ENCODE data around the gene ITPKB. TPM values are rescaled to one million over a fixed set of nuclear protein-coding genes. Genes with fewer than 3 reads are reported as not detected.

Gene ITPKB
- total and polyA plus RNA-seq, 2 experiments from 2014 or later = 0.31 to 5.2 TPM

DNA sequence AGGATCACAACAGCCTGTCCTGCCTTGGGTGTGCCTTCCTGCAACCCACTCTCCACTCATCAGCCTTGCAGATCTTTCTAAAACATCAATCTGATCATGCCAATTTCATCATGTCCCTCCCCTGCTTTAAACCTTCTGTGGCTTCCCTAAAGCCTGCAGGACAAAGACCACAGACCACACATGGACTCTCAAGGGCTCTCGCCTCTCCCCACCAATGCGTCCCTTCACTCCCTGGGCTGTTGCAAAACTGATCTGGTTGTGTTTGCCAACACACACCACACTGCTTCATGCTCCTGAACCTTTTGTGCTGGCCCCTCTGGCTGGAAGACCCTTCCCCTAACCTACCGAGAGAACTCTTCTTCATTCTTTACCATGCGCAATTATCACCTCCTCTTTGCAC, 72.4 kb downstream of the ITPKB start:
- H3K36me3 Mint-ChIP-seq (ENCODE audit: low read depth) = no peaks in the 10 kb centered on the region
- H3K27ac Mint-ChIP-seq = peak overlapping the region; percentile 27; the same call in 1 of the 2 replicates
- Histone ChIP-seq H4K20me1 (replicated peaks; ENCODE audit: insufficient read depth) (no peaks in the 10 kb centered on the region), H3K4me3 (no peak overlapping the region), H3K4me2 (no peak overlapping the region), H3K79me2 (replicated peaks; ENCODE audit: insufficient read depth) (no peaks in the 10 kb centered on the region), H2AFZ (no peak overlapping the region), H3K9me2 (ENCODE audit: insufficient read depth) (no peaks in the 10 kb centered on the region), H3K27me3 (ENCODE audit: insufficient read depth) (no peaks in the 10 kb centered on the region), H3F3A (replicated peaks; ENCODE audit: low read depth) (no peaks in the 10 kb centered on the region), H3K27ac (ENCODE audit: low read depth) (no peak overlapping the region), H3K36me3 (ENCODE audit: insufficient read depth) (no peaks in the 10 kb centered on the region), H3K4me1 (ENCODE audit: insufficient read depth) (peaks cover 22% of the 10 kb centered on the region)
- ATAC-seq (no peak), DNase-seq (ENCODE audit: low spot score) (no peak)
- TF ChIP-seq ZNF331 (CRISPR knock-in tag; IDR thresholded peaks at IDR 0.05; ENCODE audit: low read depth) = no peak
- TF ChIP-seq ZNF114 (CRISPR knock-in tag; IDR thresholded peaks at IDR 0.05) = no peak
- no peak for TF ChIP-seq NANOG (IDR thresholded peaks at IDR 0.05; ENCODE audit: borderline replicate concordance)
- no peak for TF ChIP-seq EZH2 (IDR thresholded peaks at IDR 0.05; ENCODE audit: low read depth, unreplicated experiment)
- TF ChIP-seq, protein P1, sequence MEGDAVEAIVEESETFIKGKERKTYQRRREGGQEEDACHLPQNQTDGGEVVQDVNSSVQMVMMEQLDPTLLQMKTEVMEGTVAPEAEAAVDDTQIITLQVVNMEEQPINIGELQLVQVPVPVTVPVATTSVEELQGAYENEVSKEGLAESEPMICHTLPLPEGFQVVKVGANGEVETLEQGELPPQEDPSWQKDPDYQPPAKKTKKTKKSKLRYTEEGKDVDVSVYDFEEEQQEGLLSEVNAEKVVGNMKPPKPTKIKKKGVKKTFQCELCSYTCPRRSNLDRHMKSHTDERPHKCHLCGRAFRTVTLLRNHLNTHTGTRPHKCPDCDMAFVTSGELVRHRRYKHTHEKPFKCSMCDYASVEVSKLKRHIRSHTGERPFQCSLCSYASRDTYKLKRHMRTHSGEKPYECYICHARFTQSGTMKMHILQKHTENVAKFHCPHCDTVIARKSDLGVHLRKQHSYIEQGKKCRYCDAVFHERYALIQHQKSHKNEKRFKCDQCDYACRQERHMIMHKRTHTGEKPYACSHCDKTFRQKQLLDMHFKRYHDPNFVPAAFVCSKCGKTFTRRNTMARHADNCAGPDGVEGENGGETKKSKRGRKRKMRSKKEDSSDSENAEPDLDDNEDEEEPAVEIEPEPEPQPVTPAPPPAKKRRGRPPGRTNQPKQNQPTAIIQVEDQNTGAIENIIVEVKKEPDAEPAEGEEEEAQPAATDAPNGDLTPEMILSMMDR (conservative IDR thresholded peaks at IDR 0.05; ENCODE audit: low read depth in 2 of 2) = no peak
- no peak for TF ChIP-seq JUNB (IDR thresholded peaks at IDR 0.05; ENCODE audit: unreplicated experiment)
- TF ChIP-seq, protein P2, sequence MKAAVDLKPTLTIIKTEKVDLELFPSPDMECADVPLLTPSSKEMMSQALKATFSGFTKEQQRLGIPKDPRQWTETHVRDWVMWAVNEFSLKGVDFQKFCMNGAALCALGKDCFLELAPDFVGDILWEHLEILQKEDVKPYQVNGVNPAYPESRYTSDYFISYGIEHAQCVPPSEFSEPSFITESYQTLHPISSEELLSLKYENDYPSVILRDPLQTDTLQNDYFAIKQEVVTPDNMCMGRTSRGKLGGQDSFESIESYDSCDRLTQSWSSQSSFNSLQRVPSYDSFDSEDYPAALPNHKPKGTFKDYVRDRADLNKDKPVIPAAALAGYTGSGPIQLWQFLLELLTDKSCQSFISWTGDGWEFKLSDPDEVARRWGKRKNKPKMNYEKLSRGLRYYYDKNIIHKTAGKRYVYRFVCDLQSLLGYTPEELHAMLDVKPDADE (IDR thresholded peaks at IDR 0.05) = no peak
- no peak for TF ChIP-seq POLR2AphosphoS5 (IDR thresholded peaks at IDR 0.05; ENCODE audit: low read depth)
- TF ChIP-seq, protein P3, sequence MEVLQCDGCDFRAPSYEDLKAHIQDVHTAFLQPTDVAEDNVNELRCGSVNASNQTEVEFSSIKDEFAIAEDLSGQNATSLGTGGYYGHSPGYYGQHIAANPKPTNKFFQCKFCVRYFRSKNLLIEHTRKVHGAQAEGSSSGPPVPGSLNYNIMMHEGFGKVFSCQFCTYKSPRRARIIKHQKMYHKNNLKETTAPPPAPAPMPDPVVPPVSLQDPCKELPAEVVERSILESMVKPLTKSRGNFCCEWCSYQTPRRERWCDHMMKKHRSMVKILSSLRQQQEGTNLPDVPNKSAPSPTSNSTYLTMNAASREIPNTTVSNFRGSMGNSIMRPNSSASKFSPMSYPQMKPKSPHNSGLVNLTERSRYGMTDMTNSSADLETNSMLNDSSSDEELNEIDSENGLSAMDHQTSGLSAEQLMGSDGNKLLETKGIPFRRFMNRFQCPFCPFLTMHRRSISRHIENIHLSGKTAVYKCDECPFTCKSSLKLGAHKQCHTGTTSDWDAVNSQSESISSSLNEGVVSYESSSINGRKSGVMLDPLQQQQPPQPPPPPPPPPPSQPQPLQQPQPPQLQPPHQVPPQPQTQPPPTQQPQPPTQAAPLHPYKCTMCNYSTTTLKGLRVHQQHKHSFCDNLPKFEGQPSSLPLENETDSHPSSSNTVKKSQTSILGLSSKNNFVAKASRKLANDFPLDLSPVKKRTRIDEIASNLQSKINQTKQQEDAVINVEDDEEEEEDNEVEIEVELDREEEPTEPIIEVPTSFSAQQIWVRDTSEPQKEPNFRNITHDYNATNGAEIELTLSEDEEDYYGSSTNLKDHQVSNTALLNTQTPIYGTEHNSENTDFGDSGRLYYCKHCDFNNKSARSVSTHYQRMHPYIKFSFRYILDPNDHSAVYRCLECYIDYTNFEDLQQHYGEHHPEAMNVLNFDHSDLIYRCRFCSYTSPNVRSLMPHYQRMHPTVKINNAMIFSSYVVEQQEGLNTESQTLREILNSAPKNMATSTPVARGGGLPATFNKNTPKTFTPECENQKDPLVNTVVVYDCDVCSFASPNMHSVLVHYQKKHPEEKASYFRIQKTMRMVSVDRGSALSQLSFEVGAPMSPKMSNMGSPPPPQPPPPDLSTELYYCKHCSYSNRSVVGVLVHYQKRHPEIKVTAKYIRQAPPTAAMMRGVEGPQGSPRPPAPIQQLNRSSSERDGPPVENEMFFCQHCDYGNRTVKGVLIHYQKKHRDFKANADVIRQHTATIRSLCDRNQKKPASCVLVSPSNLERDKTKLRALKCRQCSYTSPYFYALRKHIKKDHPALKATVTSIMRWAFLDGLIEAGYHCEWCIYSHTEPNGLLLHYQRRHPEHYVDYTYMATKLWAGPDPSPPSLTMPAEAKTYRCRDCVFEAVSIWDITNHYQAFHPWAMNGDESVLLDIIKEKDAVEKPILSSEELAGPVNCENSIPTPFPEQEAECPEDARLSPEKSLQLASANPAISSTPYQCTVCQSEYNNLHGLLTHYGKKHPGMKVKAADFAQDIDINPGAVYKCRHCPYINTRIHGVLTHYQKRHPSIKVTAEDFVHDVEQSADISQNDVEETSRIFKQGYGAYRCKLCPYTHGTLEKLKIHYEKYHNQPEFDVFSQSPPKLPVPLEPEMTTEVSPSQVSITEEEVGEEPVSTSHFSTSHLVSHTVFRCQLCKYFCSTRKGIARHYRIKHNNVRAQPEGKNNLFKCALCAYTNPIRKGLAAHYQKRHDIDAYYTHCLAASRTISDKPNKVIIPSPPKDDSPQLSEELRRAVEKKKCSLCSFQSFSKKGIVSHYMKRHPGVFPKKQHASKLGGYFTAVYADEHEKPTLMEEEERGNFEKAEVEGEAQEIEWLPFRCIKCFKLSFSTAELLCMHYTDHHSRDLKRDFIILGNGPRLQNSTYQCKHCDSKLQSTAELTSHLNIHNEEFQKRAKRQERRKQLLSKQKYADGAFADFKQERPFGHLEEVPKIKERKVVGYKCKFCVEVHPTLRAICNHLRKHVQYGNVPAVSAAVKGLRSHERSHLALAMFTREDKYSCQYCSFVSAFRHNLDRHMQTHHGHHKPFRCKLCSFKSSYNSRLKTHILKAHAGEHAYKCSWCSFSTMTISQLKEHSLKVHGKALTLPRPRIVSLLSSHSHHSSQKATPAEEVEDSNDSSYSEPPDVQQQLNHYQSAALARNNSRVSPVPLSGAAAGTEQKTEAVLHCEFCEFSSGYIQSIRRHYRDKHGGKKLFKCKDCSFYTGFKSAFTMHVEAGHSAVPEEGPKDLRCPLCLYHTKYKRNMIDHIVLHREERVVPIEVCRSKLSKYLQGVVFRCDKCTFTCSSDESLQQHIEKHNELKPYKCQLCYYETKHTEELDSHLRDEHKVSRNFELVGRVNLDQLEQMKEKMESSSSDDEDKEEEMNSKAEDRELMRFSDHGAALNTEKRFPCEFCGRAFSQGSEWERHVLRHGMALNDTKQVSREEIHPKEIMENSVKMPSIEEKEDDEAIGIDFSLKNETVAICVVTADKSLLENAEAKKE (CRISPR knock-in tag; IDR thresholded peaks at IDR 0.05) = no peak
- TF ChIP-seq EZH2phosphoT487 (IDR thresholded peaks at IDR 0.05; ENCODE audit: unreplicated experiment) = no peak
- TF ChIP-seq, protein P4, sequence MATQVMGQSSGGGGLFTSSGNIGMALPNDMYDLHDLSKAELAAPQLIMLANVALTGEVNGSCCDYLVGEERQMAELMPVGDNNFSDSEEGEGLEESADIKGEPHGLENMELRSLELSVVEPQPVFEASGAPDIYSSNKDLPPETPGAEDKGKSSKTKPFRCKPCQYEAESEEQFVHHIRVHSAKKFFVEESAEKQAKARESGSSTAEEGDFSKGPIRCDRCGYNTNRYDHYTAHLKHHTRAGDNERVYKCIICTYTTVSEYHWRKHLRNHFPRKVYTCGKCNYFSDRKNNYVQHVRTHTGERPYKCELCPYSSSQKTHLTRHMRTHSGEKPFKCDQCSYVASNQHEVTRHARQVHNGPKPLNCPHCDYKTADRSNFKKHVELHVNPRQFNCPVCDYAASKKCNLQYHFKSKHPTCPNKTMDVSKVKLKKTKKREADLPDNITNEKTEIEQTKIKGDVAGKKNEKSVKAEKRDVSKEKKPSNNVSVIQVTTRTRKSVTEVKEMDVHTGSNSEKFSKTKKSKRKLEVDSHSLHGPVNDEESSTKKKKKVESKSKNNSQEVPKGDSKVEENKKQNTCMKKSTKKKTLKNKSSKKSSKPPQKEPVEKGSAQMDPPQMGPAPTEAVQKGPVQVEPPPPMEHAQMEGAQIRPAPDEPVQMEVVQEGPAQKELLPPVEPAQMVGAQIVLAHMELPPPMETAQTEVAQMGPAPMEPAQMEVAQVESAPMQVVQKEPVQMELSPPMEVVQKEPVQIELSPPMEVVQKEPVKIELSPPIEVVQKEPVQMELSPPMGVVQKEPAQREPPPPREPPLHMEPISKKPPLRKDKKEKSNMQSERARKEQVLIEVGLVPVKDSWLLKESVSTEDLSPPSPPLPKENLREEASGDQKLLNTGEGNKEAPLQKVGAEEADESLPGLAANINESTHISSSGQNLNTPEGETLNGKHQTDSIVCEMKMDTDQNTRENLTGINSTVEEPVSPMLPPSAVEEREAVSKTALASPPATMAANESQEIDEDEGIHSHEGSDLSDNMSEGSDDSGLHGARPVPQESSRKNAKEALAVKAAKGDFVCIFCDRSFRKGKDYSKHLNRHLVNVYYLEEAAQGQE (IDR thresholded peaks at IDR 0.05; ENCODE audit: unreplicated experiment) = no peak
- peaks cover 5% of the 10 kb centered on the region for H3K27me3 Mint-ChIP-seq (ENCODE audit: insufficient read depth, low read depth, poor library complexity)
- H3K4me3 Mint-ChIP-seq = no peak overlapping the region
- H3K4me1 Mint-ChIP-seq = peaks cover 65% of the 10 kb centered on the region
- H3K9me3 Mint-ChIP-seq = no peaks in the 10 kb centered on the region

Data from GM23338 (cell line).